Measurements from ENCODE around the gene FER1L5.

The FER1L5 gene

DNA sequence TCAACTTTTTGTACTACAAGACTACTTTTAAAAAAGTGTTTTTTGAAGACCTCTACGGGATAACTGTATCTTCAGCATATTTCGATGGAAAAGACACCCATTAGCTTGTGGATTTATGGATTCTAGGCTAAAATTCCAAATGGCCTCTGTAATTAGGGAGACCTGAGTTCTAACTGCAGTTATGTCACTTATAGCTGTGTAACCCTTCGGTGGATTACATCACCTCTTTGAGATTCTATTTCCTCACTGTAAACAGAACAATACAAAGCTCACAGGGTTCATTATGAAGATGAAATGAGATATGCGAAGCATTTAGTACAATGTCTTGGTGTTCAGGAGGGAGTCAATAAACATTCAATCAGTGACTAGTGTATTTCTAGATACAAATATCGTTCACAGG lies 73.1 kb downstream of the FER1L5 start:
- H3K9me3 ChIP-seq (ENCODE audit: control insufficient read depth, insufficient read depth, low read length): no peaks in the 10 kb centered on the region
- peaks cover 12% of the 10 kb centered on the region for H3K36me3 ChIP-seq (ENCODE audit: control insufficient read depth, low read length)
- H3K27ac ChIP-seq (ENCODE audit: low read depth, low read length): no peak overlapping the region
- H3F3A ChIP-seq (ENCODE audit: control insufficient read depth, insufficient read depth): no peaks in the 10 kb centered on the region
- H3K4me1 ChIP-seq (ENCODE audit: control insufficient read depth, low read length): no peaks in the 10 kb centered on the region
- H3K4me2 ChIP-seq (ENCODE audit: low read length): no peak overlapping the region
- H3K27me3 ChIP-seq (ENCODE audit: control insufficient read depth, low read length): no peaks in the 10 kb centered on the region
- no peaks in the 10 kb centered on the region for H3K9me2 ChIP-seq (replicated peaks; ENCODE audit: control insufficient read depth, low read length)
- no peaks in the 10 kb centered on the region for H3K79me2 ChIP-seq (ENCODE audit: control insufficient read depth, low read length)
- TF ChIP-seq EZH2phosphoT487 (IDR thresholded peaks at IDR 0.05; ENCODE audit: borderline replicate concordance, low read length): no peak
- TF ChIP-seq, protein P1, sequence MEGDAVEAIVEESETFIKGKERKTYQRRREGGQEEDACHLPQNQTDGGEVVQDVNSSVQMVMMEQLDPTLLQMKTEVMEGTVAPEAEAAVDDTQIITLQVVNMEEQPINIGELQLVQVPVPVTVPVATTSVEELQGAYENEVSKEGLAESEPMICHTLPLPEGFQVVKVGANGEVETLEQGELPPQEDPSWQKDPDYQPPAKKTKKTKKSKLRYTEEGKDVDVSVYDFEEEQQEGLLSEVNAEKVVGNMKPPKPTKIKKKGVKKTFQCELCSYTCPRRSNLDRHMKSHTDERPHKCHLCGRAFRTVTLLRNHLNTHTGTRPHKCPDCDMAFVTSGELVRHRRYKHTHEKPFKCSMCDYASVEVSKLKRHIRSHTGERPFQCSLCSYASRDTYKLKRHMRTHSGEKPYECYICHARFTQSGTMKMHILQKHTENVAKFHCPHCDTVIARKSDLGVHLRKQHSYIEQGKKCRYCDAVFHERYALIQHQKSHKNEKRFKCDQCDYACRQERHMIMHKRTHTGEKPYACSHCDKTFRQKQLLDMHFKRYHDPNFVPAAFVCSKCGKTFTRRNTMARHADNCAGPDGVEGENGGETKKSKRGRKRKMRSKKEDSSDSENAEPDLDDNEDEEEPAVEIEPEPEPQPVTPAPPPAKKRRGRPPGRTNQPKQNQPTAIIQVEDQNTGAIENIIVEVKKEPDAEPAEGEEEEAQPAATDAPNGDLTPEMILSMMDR (IDR thresholded peaks at IDR 0.05; ENCODE audit: low read depth, low read length, poor library complexity, severe bottlenecking): no peak
- no peak overlapping the region for H3K4me3 ChIP-seq (ENCODE audit: low read length)
- H4K20me1 ChIP-seq (ENCODE audit: control insufficient read depth, insufficient read depth, low read depth, low read length): no peaks in the 10 kb centered on the region

DNA sequence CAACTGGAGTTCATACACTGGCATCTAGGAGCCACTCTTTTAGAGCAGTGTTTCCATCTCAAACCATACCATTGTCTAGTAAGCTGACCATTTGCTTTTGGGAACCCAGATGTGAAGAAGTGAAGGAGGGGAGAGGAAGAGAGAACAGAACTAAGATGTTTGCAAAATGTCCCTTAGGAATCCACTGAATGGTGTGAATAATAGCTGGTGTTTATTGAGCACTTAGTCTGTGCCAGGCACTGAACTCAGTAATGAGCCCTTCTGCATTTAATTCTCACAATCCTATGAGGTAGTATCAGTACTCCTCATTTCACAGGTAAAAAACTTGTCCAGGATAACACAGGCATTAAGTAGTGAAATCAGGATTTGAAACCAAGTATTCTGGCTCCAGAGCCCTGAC lies 73.8 kb downstream of the FER1L5 start:
- TF ChIP-seq EZH2phosphoT487 (IDR thresholded peaks at IDR 0.05; ENCODE audit: borderline replicate concordance, low read length): no peak
- TF ChIP-seq, protein P1 (IDR thresholded peaks at IDR 0.05; ENCODE audit: low read depth, low read length, poor library complexity, severe bottlenecking): no peak
- H3K27ac ChIP-seq (ENCODE audit: low read depth, low read length): no peak overlapping the region
- no peak overlapping the region for H3K4me2 ChIP-seq (ENCODE audit: low read length)

DNA sequence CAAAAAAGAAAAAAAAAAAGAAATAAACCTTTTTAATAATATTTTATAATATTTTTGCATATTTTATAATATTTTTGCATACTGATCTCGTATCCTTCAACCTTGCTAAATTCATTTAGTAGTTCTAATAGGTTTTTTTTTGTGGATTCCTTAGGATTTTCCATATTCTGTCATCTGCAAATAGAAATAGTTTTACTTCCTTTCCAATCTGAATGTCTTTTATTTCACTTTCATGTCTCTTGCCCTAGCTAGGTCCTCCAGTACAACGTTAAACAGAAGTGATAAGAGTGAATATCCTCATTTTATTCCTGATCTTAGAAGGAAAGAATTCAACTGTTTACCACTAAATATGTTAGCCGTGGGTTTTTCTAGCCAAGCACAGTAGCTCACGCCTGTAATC lies 83.6 kb downstream of the FER1L5 start:
- Histone ChIP-seq H3K9me2 (replicated peaks; ENCODE audit: control insufficient read depth, low read length) (no peaks in the 10 kb centered on the region), H3F3A (ENCODE audit: control insufficient read depth, insufficient read depth) (no peaks in the 10 kb centered on the region), H3K79me2 (ENCODE audit: control insufficient read depth, low read length) (no peaks in the 10 kb centered on the region), H3K4me1 (ENCODE audit: control insufficient read depth, low read length) (no peaks in the 10 kb centered on the region), H4K20me1 (ENCODE audit: control insufficient read depth, insufficient read depth, low read depth, low read length) (no peaks in the 10 kb centered on the region), H3K9me3 (ENCODE audit: control insufficient read depth, insufficient read depth, low read length) (no peaks in the 10 kb centered on the region), H3K36me3 (ENCODE audit: control insufficient read depth, low read length) (peaks cover 27% of the 10 kb centered on the region), H3K4me2 (ENCODE audit: low read length) (no peak overlapping the region), H3K4me3 (ENCODE audit: low read length) (no peak overlapping the region), H3K27me3 (ENCODE audit: control insufficient read depth, low read length) (no peaks in the 10 kb centered on the region), H3K27ac (ENCODE audit: low read depth, low read length) (no peak overlapping the region)
- TF ChIP-seq, protein P1 (IDR thresholded peaks at IDR 0.05; ENCODE audit: low read depth, low read length, poor library complexity, severe bottlenecking): no peak
- no peak for TF ChIP-seq EZH2phosphoT487 (IDR thresholded peaks at IDR 0.05; ENCODE audit: borderline replicate concordance, low read length)

More for the DNA sequence above, 73.8 kb downstream of the FER1L5 start:
- Histone ChIP-seq H3K79me2 (ENCODE audit: control insufficient read depth, low read length) (no peaks in the 10 kb centered on the region), H3K4me3 (ENCODE audit: low read length) (no peak overlapping the region), H3K9me2 (replicated peaks; ENCODE audit: control insufficient read depth, low read length) (no peaks in the 10 kb centered on the region), H3K9me3 (ENCODE audit: control insufficient read depth, insufficient read depth, low read length) (no peaks in the 10 kb centered on the region), H4K20me1 (ENCODE audit: control insufficient read depth, insufficient read depth, low read depth, low read length) (no peaks in the 10 kb centered on the region), H3K27me3 (ENCODE audit: control insufficient read depth, low read length) (no peaks in the 10 kb centered on the region), H3F3A (ENCODE audit: control insufficient read depth, insufficient read depth) (no peaks in the 10 kb centered on the region), H3K36me3 (ENCODE audit: control insufficient read depth, low read length) (peaks cover 5% of the 10 kb centered on the region), H3K4me1 (ENCODE audit: control insufficient read depth, low read length) (no peaks in the 10 kb centered on the region)

DNA sequence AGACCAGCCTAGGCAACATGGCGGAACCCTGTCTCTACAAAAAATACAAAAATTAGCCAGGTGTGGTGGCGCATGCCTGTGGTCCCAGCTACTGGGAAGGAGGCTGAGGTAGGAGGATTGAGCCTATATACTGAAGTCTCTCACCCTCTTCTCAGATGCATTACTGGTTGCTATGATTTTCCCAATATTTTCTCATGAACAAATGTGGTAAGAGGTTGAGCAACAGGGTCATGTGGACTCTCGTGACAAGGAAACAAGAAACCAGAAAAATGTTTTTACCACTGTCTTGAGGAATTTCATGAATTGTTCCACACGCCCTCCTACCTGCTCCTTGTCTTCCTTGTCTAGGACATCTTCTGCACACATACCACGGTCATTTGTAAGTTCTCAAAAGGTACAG lies 84.9 kb downstream of the FER1L5 start:
- no peak overlapping the region for H3K4me2 ChIP-seq (ENCODE audit: low read length)
- H3K4me1 ChIP-seq (ENCODE audit: control insufficient read depth, low read length): no peaks in the 10 kb centered on the region

More for the DNA sequence above, 84.9 kb downstream of the FER1L5 start:
- Histone ChIP-seq H3K27me3 (ENCODE audit: control insufficient read depth, low read length) (no peaks in the 10 kb centered on the region), H3K9me2 (replicated peaks; ENCODE audit: control insufficient read depth, low read length) (no peaks in the 10 kb centered on the region), H3K27ac (ENCODE audit: low read depth, low read length) (no peak overlapping the region), H3F3A (ENCODE audit: control insufficient read depth, insufficient read depth) (no peaks in the 10 kb centered on the region), H4K20me1 (ENCODE audit: control insufficient read depth, insufficient read depth, low read depth, low read length) (no peaks in the 10 kb centered on the region), H3K36me3 (ENCODE audit: control insufficient read depth, low read length) (peaks cover 30% of the 10 kb centered on the region), H3K4me3 (ENCODE audit: low read length) (no peak overlapping the region), H3K79me2 (ENCODE audit: control insufficient read depth, low read length) (no peaks in the 10 kb centered on the region), H3K9me3 (ENCODE audit: control insufficient read depth, insufficient read depth, low read length) (no peaks in the 10 kb centered on the region)
- TF ChIP-seq EZH2phosphoT487 (IDR thresholded peaks at IDR 0.05; ENCODE audit: borderline replicate concordance, low read length): no peak
- TF ChIP-seq, protein P1 (IDR thresholded peaks at IDR 0.05; ENCODE audit: low read depth, low read length, poor library complexity, severe bottlenecking): no peak
